Measurements from ENCODE around the gene KRTAP10-5.

- TF ChIP-seq NFYB (IDR thresholded peaks at IDR 0.05; ENCODE audit: extremely low read depth, insufficient read length) (no peak), CREB1 (IDR thresholded peaks at IDR 0.05) (no peak), CREB1 (CRISPR knock-in tag; IDR thresholded peaks at IDR 0.05) (no peak), WHSC1 (IDR thresholded peaks at IDR 0.05; ENCODE audit: low read length) (no peak), JUNB (CRISPR knock-in tag; conservative IDR thresholded peaks at IDR 0.05) (no peak), EP300 (IDR thresholded peaks at IDR 0.05; ENCODE audit: low read length) (no peak)
These were observed 23.5 kb upstream of the KRTAP10-5 start for GRCh38 chr21:44603911-44604310.
